GM13977 (cell line): Measurements from ENCODE around the gene EPHB6.

ENCODE experiments used
- DNase-seq: peaks from one replicate; pipeline ENCODE4 v3.0.0; 2012; ENCODE audit warnings: low spot score
- CTCF ChIP-seq: IDR thresholded peaks from 2 replicates; pipeline ENCODE4 v1.5.1; 2012; ENCODE audit warnings: mild to moderate bottlenecking, control low read depth; ENCODE audit not compliant: insufficient read depth; ENCODE audit errors: extremely low read depth, missing control alignments
- in situ Hi-C: fragments of 300-500 bp; cut with MboI; formaldehyde crosslinking; loops from one replicate; pipeline ENCODE4 v1.12.0; 2022; ENCODE audit warnings: low sequenced_read_pairs, low pct_unique_long_range_greater_than_20kb, mixed read lengths, inconsistent platforms; ENCODE audit not compliant: unreplicated experiment

EPHB6 gene

GRCh38 chr7:142894112-142894984 lies 39.5 kb downstream of the EPHB6 start:
- no peak for DNase-seq
- TF ChIP-seq CTCF = no peak
- in situ Hi-C loops = no loop called here

- DNase-seq = no peak
- in situ Hi-C loops = no loop called here
- TF ChIP-seq CTCF = no peak
Observed at GRCh38 chr7:142894985-142895593, 40.2 kb downstream of the EPHB6 start.

- in situ Hi-C loops = no loop called here
- TF ChIP-seq CTCF = no peak
- no peak for DNase-seq
Observed at GRCh38 chr7:142896151-142896550, 41.3 kb downstream of the EPHB6 start.

- no peak for TF ChIP-seq CTCF
- no peak for DNase-seq
- in situ Hi-C loops = no loop called here
Observed at GRCh38 chr7:142896741-142897379, 42.0 kb downstream of the EPHB6 start.

GRCh38 chr7:142897691-142898090 lies 42.8 kb downstream of the EPHB6 start:
- in situ Hi-C loops = no loop called here
- DNase-seq = no peak
- TF ChIP-seq CTCF = no peak

- in situ Hi-C loops = no loop called here
- TF ChIP-seq CTCF = no peak
- DNase-seq = no peak
Observed at GRCh38 chr7:142898377-142899170, 43.7 kb downstream of the EPHB6 start.
